ENCODE measurements around the gene ITGB1BP1. TPM values are rescaled to one million over a fixed set of nuclear protein-coding genes. Genes with fewer than 3 reads are reported as not detected.

Gene ITGB1BP1
- total RNA-seq, 1 experiment from 2014 or later, result 32.7 TPM

- ATAC-seq (no peak), DNase-seq (ENCODE audit: low spot score) (no peak)
- H3K4me3 Mint-ChIP-seq, result no peak overlapping the region
- H3K27me3 Mint-ChIP-seq (ENCODE audit: low read depth), result no peaks in the 10 kb centered on the region
- H3K36me3 Mint-ChIP-seq, result peaks cover 7% of the 10 kb centered on the region
- POLR2A ChIA-PET, result interaction anchor here (0.9 kb wide), 1 partner anchor 52 kb away, joined by 4 read pairs; the partner anchor contains the start of gene ITGB1BP1
- TF ChIP-seq E2F1 (CRISPR knock-in tag; IDR thresholded peaks at IDR 0.05) (no peak), ZNF317 (CRISPR knock-in tag; IDR thresholded peaks at IDR 0.05; ENCODE audit: borderline replicate concordance, low read depth) (no peak), E2F4 (CRISPR knock-in tag; IDR thresholded peaks at IDR 0.05; ENCODE audit: borderline replicate concordance, low read depth) (no peak), CREB1 (CRISPR knock-in tag; IDR thresholded peaks at IDR 0.05) (no peak), MYBL2 (CRISPR knock-in tag; IDR thresholded peaks at IDR 0.05) (no peak), TEAD1 (CRISPR knock-in tag; IDR thresholded peaks at IDR 0.05) (no peak), RELA (CRISPR knock-in tag; IDR thresholded peaks at IDR 0.05; ENCODE audit: borderline replicate concordance) (no peak), NFE2L1 (CRISPR knock-in tag; IDR thresholded peaks at IDR 0.05) (no peak), JUN (CRISPR knock-in tag; IDR thresholded peaks at IDR 0.05) (no peak), PREB (CRISPR knock-in tag; IDR thresholded peaks at IDR 0.05; ENCODE audit: borderline replicate concordance) (no peak), NFYB (CRISPR knock-in tag; conservative IDR thresholded peaks at IDR 0.05; ENCODE audit: low read depth) (no peak), HMGA2 (CRISPR knock-in tag; IDR thresholded peaks at IDR 0.05) (no peak), NR2C2 (CRISPR knock-in tag; IDR thresholded peaks at IDR 0.05) (no peak)
- TF ChIP-seq, protein P1, sequence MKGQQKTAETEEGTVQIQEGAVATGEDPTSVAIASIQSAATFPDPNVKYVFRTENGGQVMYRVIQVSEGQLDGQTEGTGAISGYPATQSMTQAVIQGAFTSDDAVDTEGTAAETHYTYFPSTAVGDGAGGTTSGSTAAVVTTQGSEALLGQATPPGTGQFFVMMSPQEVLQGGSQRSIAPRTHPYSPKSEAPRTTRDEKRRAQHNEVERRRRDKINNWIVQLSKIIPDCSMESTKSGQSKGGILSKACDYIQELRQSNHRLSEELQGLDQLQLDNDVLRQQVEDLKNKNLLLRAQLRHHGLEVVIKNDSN (CRISPR knock-in tag; IDR thresholded peaks at IDR 0.05), result no peak
- TF ChIP-seq, protein P2, sequence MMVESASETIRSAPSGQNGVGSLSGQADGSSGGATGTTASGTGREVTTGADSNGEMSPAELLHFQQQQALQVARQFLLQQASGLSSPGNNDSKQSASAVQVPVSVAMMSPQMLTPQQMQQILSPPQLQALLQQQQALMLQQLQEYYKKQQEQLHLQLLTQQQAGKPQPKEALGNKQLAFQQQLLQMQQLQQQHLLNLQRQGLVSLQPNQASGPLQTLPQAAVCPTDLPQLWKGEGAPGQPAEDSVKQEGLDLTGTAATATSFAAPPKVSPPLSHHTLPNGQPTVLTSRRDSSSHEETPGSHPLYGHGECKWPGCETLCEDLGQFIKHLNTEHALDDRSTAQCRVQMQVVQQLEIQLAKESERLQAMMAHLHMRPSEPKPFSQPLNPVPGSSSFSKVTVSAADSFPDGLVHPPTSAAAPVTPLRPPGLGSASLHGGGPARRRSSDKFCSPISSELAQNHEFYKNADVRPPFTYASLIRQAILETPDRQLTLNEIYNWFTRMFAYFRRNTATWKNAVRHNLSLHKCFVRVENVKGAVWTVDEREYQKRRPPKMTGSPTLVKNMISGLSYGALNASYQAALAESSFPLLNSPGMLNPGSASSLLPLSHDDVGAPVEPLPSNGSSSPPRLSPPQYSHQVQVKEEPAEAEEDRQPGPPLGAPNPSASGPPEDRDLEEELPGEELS (CRISPR knock-in tag; IDR thresholded peaks at IDR 0.05), result no peak
- TF ChIP-seq, protein P3, sequence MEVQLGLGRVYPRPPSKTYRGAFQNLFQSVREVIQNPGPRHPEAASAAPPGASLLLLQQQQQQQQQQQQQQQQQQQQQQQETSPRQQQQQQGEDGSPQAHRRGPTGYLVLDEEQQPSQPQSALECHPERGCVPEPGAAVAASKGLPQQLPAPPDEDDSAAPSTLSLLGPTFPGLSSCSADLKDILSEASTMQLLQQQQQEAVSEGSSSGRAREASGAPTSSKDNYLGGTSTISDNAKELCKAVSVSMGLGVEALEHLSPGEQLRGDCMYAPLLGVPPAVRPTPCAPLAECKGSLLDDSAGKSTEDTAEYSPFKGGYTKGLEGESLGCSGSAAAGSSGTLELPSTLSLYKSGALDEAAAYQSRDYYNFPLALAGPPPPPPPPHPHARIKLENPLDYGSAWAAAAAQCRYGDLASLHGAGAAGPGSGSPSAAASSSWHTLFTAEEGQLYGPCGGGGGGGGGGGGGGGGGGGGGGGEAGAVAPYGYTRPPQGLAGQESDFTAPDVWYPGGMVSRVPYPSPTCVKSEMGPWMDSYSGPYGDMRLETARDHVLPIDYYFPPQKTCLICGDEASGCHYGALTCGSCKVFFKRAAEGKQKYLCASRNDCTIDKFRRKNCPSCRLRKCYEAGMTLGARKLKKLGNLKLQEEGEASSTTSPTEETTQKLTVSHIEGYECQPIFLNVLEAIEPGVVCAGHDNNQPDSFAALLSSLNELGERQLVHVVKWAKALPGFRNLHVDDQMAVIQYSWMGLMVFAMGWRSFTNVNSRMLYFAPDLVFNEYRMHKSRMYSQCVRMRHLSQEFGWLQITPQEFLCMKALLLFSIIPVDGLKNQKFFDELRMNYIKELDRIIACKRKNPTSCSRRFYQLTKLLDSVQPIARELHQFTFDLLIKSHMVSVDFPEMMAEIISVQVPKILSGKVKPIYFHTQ (CRISPR knock-in tag; IDR thresholded peaks at IDR 0.05), result no peak
- no peaks in the 10 kb centered on the region for H3K9me3 Mint-ChIP-seq
- no peak overlapping the region for H3K27ac Mint-ChIP-seq
- H3K4me1 Mint-ChIP-seq, result peaks cover 4% of the 10 kb centered on the region; the same call in 1 of the 2 replicates
- CTCF ChIA-PET, result interaction anchor here (0.6 to 2.0 kb wide), 31 partner anchors 11 to 260 kb away, joined by 3 to 39 read pairs (median 5); no protein-coding TSS in a partner anchor
Observed at GRCh38 chr2:9370746-9371145, 52.6 kb downstream of the ITGB1BP1 start.

DNA sequence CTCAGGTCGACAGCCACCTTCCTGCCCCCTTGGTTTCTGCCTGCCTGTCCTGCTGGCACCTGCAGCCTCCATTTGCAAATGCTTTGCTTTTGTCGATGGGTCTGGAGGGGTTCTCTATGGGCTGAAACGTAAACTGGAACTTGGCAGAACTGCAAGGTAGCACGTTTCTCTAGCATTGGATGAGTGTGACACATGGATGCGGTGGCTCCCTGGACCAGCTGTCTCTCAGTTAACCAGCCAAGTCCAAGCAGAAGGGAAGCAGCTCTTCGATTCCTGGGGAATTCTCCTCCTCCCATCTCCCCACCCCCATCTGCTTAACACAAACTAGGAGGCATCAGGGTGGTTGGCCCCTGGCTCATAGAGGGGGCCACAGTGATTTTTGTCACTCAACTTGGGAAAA, 57.3 kb downstream of the ITGB1BP1 start:
- DNase-seq (ENCODE audit: low spot score) (no peak), ATAC-seq (no peak)
- H3K4me1 Mint-ChIP-seq, result peaks cover 8% of the 10 kb centered on the region; the same call in 1 of the 2 replicates
- ChIA-PET POLR2A (no interaction called here), CTCF (interaction anchor here (1.3 kb wide), 1 partner anchor 226 kb away, joined by 3 read pairs; no protein-coding TSS in a partner anchor)
- peak overlapping the region; percentile 45; the same call in 1 of the 2 replicates for H3K27ac Mint-ChIP-seq
- no peak overlapping the region for H3K4me3 Mint-ChIP-seq
- H3K36me3 Mint-ChIP-seq, result peaks cover 7% of the 10 kb centered on the region
- TF ChIP-seq ZMAT4 (CRISPR knock-in tag; IDR thresholded peaks at IDR 0.05) (no peak), FOXJ3 (CRISPR knock-in tag; IDR thresholded peaks at IDR 0.05; ENCODE audit: borderline replicate concordance) (no peak), KAT7 (CRISPR knock-in tag; IDR thresholded peaks at IDR 0.05; ENCODE audit: borderline replicate concordance) (no peak)
- TF ChIP-seq, protein P4, sequence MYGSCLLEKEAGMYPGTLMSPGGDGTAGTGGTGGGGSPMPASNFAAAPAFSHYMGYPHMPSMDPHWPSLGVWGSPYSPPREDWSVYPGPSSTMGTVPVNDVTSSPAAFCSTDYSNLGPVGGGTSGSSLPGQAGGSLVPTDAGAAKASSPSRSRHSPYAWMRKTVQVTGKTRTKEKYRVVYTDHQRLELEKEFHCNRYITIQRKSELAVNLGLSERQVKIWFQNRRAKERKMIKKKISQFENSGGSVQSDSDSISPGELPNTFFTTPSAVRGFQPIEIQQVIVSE (CRISPR knock-in tag; IDR thresholded peaks at IDR 0.05; ENCODE audit: borderline replicate concordance), result no peak
- no peaks in the 10 kb centered on the region for H3K27me3 Mint-ChIP-seq (ENCODE audit: low read depth)
- no peaks in the 10 kb centered on the region for H3K9me3 Mint-ChIP-seq
